GM15510 (cell line): Measurements from ENCODE around the gene GSTA4.

Experiments used
- POLR2A ChIP-seq: IDR thresholded peaks from 3 replicates; pipeline ENCODE4 v1.6.1; 2011; ENCODE audit warnings: borderline replicate concordance; ENCODE audit not compliant: insufficient read length; ENCODE audit errors: extremely low read depth

GSTA4 gene

DNA sequence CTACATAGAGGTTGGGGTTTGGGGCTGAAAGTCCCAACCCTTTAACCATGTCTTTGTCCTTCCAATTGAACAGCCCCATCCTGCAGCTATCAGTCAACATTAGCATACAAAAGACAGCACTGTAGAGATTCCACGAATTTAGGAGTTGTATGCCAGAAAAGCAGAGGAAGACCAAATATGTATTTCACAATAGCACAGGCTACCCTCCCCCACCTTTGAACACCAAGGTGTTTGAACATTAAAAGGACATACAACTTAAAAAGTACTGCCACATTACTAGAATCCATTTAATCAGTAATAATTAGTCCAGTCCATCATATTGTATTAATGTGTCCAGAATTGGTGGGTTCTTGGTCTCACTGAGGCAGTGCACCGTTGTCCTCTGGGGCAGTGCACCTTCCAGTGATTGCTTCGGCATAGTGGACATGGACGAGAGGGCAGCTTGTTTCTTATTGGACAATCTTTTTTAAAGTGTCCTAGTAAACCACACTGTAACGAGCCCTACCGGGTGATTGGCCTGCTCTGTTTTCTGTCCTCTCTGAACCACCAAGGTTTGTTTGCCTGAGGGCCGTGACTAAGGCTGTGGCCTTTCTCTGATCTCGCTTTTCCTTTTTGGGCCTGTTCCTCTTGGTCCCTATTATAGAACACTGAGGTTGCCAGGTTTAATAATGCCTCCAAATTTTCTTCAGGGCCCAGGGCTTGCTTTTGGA is 36.4 kb downstream of the GSTA4 start:
- no peak for TF ChIP-seq POLR2A

DNA sequence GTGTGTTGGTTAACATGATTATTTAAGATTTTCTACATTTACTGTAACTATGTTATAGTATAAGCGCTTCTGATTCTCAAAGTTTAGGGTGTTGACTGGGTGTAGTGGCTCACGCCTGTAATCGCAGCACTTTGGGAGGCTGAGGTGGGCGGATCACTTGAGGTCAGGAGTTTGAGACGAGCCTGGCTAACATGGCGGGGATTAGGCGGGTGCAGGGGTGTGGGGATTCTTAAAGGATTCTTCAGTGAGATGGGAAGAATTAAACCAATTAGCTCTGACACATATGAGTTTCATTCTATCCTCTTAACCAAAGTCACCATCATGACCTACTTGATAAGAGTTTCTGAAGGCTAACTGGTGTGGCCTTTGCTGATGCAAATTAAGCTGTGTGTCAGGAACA is 39.2 kb downstream of the GSTA4 start:
- no peak for TF ChIP-seq POLR2A

GRCh38 chr6:52953911-52954839 is 40.9 kb downstream of the GSTA4 start:
- TF ChIP-seq POLR2A = no peak

GRCh38 chr6:52946306-52946705 is 48.8 kb downstream of the GSTA4 start:
- TF ChIP-seq POLR2A = no peak

GRCh38 chr6:52942221-52942620 is 52.9 kb downstream of the GSTA4 start:
- no peak for TF ChIP-seq POLR2A

DNA sequence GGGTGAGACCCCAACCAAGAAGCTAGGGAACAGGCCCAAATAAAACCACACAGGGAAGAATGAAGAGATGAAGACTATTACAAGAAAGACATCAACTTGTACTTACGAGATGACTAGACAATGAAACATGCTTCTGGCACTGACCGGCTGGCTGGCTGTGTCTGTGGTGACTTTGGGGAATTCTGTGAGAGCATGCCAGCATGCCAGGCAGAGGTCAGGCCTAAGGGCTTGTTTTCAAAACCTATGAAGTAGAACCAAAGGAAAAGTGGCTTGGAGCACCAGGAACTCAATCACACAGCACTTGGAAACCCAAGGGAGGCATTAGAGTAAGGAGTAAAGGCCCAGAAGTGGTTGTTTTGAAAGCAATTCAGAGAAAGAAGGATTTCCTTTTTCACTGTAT is 57.2 kb downstream of the GSTA4 start:
- TF ChIP-seq POLR2A = no peak

GRCh38 chr6:52933778-52934177 is 61.3 kb downstream of the GSTA4 start:
- no peak for TF ChIP-seq POLR2A

DNA sequence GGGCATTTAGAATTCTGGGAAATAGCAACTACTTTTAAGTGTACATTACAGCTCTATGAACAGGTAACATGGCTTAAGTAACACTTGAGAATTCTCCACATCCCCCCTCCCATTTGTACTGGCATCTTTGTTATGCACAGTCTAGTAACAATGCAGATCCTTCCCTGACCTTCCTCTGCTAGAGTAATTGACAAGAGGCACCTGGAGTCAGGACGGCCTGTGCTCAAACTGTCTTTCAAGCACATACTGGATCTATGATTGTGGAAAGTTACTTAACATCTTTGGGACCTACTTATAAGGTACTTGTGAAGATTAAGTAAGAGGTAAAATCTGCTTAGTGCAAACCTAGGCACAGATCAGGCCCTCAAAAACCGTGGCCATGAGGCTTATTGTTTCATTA is 63.7 kb downstream of the GSTA4 start:
- no peak for TF ChIP-seq POLR2A

DNA sequence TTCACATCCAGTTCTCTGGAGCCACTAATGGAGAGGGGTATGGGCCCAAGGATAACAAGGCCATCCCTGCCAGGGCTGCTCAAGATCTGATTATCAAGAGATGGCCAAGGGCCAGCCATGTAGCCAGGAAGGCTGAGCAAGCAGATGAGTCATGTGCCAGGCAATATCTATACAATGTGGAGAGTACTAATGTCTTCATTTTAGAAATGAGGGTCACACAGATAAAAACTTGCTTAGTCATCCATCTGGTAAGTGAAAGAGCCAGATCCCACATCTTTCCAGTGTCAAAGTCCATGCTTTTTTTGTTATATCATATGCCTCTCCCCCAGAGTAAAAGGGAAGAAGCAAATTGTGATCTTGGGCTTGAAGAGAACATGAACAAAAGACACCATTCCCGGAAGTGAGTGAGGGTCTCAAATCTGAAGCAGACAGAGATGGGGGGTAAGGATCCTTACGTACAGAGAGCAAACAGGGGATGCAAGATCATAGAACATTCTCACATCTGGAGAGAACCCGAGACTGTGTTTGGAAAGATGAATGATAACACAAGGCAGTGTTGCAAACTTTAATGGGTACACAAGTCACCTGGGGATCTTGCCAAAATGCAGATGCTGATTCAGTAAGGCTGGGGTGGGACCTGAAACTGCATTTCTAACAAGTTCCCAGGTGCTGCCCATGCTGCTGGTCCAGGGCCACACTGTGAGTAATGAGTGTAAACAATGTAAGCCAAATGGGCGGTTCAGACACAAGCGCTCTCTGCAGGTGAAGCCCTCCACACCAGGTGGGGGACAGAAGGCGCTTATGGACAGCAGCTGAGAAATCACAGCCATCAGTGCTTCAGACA is 65.5 kb downstream of the GSTA4 start:
- no peak for TF ChIP-seq POLR2A
